HG03196 (cell line): ENCODE measurements around the gene ACTL7B.
"Not testable (repeated sequence)": the region's sequence is repeated elsewhere in the genome, so short reads cannot be mapped to it uniquely, and the experiment has no call there.

ENCODE experiments used
- ATAC-seq: cut with Tn5 transposase; IDR thresholded peaks from one replicate; pipeline ENCODE4 v1.9.1; 2021; ENCODE audit not compliant: unreplicated experiment

The ACTL7B gene

GRCh38 chr9:108845947-108846346, 9.8 kb downstream of the ACTL7B start:
- ATAC-seq: no peak

GRCh38 chr9:108845507-108845906, 10.3 kb downstream of the ACTL7B start:
- ATAC-seq: no peak

- ATAC-seq: no peak
These were observed 10.9 kb downstream of the ACTL7B start for GRCh38 chr9:108844856-108845255.

GRCh38 chr9:108844391-108844790, 11.4 kb downstream of the ACTL7B start:
- no peak for ATAC-seq

GRCh38 chr9:108842610-108843295, 13.0 kb downstream of the ACTL7B start:
- no peak for ATAC-seq

GRCh38 chr9:108839561-108839960, 16.2 kb downstream of the ACTL7B start:
- not testable (repeated sequence) for ATAC-seq

GRCh38 chr9:108838017-108838416, 17.8 kb downstream of the ACTL7B start:
- ATAC-seq: no peak

- no peak for ATAC-seq
These were observed 18.3 kb downstream of the ACTL7B start for GRCh38 chr9:108837530-108837929.

- no peak for ATAC-seq
These were observed 19.0 kb downstream of the ACTL7B start for GRCh38 chr9:108836781-108837180.

- ATAC-seq: no peak
These were observed 19.5 kb downstream of the ACTL7B start for GRCh38 chr9:108836319-108836718.

- no peak for ATAC-seq
These were observed 20.0 kb downstream of the ACTL7B start for GRCh38 chr9:108835831-108836230.

GRCh38 chr9:108834959-108835665, 20.7 kb downstream of the ACTL7B start:
- ATAC-seq: no peak

GRCh38 chr9:108832179-108832500, 23.6 kb downstream of the ACTL7B start:
- ATAC-seq: no peak

GRCh38 chr9:108831496-108832178, 24.1 kb downstream of the ACTL7B start:
- ATAC-seq: no peak

GRCh38 chr9:108830272-108830671, 25.5 kb downstream of the ACTL7B start:
- no peak for ATAC-seq

GRCh38 chr9:108823829-108824228, 32.0 kb downstream of the ACTL7B start:
- no peak for ATAC-seq

- no peak for ATAC-seq
These were observed 39.7 kb downstream of the ACTL7B start for GRCh38 chr9:108816037-108816436.

- ATAC-seq: no peak
These were observed 40.6 kb downstream of the ACTL7B start for GRCh38 chr9:108815156-108815555.

GRCh38 chr9:108813951-108814601, 41.7 kb downstream of the ACTL7B start:
- ATAC-seq: no peak

- no peak for ATAC-seq
These were observed 43.3 kb downstream of the ACTL7B start for GRCh38 chr9:108812396-108813025.

GRCh38 chr9:108811944-108812343, 43.8 kb downstream of the ACTL7B start:
- ATAC-seq: no peak
